ENCODE data around the gene NOP14. TPM values are rescaled to one million over a fixed set of nuclear protein-coding genes. Genes with fewer than 3 reads are reported as not detected.

NOP14 gene
- polyA plus RNA-seq, 1 of the 3 experiments (the other 2 are of a cell fraction) = 9.8 TPM

- Histone ChIP-seq H3K4me2 (no peak overlapping the region), H4K20me1 (ENCODE audit: insufficient read depth) (peaks cover 8% of the 10 kb centered on the region; the same call in 1 of the 2 replicates), H3K9ac (no peak overlapping the region), H3K9me2 (no peaks in the 10 kb centered on the region), H3K27ac (ENCODE audit: low read depth in 2 of 2, low read length in 1 of 2) (no peak overlapping the region), H3F3A (replicated peaks; ENCODE audit: insufficient read depth) (no peaks in the 10 kb centered on the region), H3K9me3 (no peaks in the 10 kb centered on the region), H3K79me2 (ENCODE audit: insufficient read depth) (peaks cover 44% of the 10 kb centered on the region), H3K36me3 (replicated peaks in 1 of 2; ENCODE audit: control insufficient read depth in 1 of 2, insufficient read depth in 2 of 2, low read length in 1 of 2) (peaks cover 14 to 45% of the 10 kb centered on the region in 2 experiments), H3K27me3 (ENCODE audit: insufficient read depth) (no peaks in the 10 kb centered on the region), H3K4me1 (ENCODE audit: control insufficient read depth in 1 of 2, insufficient read depth in 2 of 2, low read depth in 1 of 2, low read length in 1 of 2) (no peaks in the 10 kb centered on the region; a peak in 1 of 4 replicates), H2AFZ (ENCODE audit: low read depth) (no peak overlapping the region), H3K4me3 (ENCODE audit: low read depth in 2 of 2, low read length in 1 of 2) (no peak overlapping the region)
- POLR2A ChIA-PET = no interaction called here
- 86% methylated on average over 8 of the region's 9 CpGs for WGBS (ENCODE audit: low lambda C conversion rate)
- no peak for DNase-seq
- CTCF ChIA-PET = no interaction called here
- no peak for TF ChIP-seq TEAD4 (IDR thresholded peaks at IDR 0.05; ENCODE audit: borderline replicate concordance, insufficient read depth)
- TF ChIP-seq MEF2A (IDR thresholded peaks at IDR 0.05; ENCODE audit: borderline replicate concordance, low read depth) = no peak
- no peak for TF ChIP-seq YY1 (IDR thresholded peaks at IDR 0.05; ENCODE audit: low read depth)
- no peak for TF ChIP-seq TAF1 (IDR thresholded peaks at IDR 0.05; ENCODE audit: borderline replicate concordance, low read depth, low read length)
- TF ChIP-seq GABPA (IDR thresholded peaks at IDR 0.05; ENCODE audit: low read depth) = no peak
- TF ChIP-seq POLR2AphosphoS5 (IDR thresholded peaks at IDR 0.05; ENCODE audit: low read depth, low read length) = no peak
- TF ChIP-seq JUND (IDR thresholded peaks at IDR 0.05) = no peak
- TF ChIP-seq, protein P1, sequence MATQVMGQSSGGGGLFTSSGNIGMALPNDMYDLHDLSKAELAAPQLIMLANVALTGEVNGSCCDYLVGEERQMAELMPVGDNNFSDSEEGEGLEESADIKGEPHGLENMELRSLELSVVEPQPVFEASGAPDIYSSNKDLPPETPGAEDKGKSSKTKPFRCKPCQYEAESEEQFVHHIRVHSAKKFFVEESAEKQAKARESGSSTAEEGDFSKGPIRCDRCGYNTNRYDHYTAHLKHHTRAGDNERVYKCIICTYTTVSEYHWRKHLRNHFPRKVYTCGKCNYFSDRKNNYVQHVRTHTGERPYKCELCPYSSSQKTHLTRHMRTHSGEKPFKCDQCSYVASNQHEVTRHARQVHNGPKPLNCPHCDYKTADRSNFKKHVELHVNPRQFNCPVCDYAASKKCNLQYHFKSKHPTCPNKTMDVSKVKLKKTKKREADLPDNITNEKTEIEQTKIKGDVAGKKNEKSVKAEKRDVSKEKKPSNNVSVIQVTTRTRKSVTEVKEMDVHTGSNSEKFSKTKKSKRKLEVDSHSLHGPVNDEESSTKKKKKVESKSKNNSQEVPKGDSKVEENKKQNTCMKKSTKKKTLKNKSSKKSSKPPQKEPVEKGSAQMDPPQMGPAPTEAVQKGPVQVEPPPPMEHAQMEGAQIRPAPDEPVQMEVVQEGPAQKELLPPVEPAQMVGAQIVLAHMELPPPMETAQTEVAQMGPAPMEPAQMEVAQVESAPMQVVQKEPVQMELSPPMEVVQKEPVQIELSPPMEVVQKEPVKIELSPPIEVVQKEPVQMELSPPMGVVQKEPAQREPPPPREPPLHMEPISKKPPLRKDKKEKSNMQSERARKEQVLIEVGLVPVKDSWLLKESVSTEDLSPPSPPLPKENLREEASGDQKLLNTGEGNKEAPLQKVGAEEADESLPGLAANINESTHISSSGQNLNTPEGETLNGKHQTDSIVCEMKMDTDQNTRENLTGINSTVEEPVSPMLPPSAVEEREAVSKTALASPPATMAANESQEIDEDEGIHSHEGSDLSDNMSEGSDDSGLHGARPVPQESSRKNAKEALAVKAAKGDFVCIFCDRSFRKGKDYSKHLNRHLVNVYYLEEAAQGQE (IDR thresholded peaks at IDR 0.05; ENCODE audit: low read depth, low read length) = no peak
- TF ChIP-seq SIN3A (IDR thresholded peaks at IDR 0.05; ENCODE audit: borderline replicate concordance, low read depth, low read length) = no peak
These were observed 47.4 kb downstream of the NOP14 start for GRCh38 chr4:2915789-2916188.

DNA sequence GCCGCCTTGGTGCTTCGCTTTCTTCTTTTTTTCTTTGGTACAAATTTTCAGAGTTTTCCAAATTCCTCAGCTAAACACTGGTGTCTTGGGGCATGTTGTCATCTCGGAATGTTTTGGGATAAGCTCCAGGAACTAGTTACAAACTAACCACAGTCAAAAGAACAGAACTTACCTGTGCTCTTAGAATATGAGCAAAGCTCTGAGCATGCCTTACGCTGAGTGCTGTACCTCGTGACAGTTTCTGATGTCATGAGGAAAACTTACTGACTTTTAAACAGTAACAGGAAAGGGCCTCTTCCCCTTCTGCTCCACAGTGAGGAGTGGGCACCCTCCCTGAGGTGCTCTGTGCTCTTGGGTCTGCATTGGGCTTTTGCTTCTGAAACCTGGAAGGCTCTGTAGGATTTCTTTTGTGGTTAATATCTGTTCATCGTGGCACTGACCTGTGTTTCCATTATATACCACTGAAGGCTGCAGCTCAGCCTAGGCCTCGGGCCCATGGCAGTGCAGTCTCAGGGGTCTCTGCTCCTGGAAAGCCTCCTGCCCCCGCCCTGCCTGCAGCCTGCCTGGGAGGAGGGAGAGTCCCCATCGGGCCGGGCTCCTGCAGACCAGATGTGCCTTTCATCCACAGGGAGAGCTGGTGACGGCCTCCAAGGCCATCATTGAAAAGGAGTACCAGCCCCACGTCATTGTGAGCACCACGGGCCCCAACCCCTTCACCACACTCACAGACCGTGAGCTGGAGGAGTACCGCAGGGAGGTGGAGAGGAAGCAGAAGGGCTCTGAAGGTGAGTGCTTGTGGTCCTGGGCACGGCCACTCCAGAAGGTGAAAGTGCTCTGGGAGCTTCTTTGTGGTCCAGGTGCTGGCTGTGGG, 48.7 kb downstream of the NOP14 start:
- Histone ChIP-seq H3K4me3 (ENCODE audit: low read depth in 2 of 2, low read length in 1 of 2) (no peak overlapping the region), H3K9me2 (no peaks in the 10 kb centered on the region), H3K27ac (ENCODE audit: low read depth in 2 of 2, low read length in 1 of 2) (no peak overlapping the region), H3K4me1 (ENCODE audit: control insufficient read depth in 1 of 2, insufficient read depth in 2 of 2, low read depth in 1 of 2, low read length in 1 of 2) (no peaks in the 10 kb centered on the region; a peak in 1 of 4 replicates), H3K27me3 (ENCODE audit: insufficient read depth) (no peaks in the 10 kb centered on the region), H4K20me1 (ENCODE audit: insufficient read depth) (no peaks in the 10 kb centered on the region), H3K4me2 (no peak overlapping the region), H3K36me3 (replicated peaks in 1 of 2; ENCODE audit: control insufficient read depth in 1 of 2, insufficient read depth in 2 of 2, low read length in 1 of 2) (peaks cover 27 to 41% of the 10 kb centered on the region in 2 experiments), H3K9ac (no peak overlapping the region), H3F3A (replicated peaks; ENCODE audit: insufficient read depth) (no peaks in the 10 kb centered on the region), H3K9me3 (no peaks in the 10 kb centered on the region), H2AFZ (ENCODE audit: low read depth) (no peak overlapping the region), H3K79me2 (ENCODE audit: insufficient read depth) (peaks cover 31% of the 10 kb centered on the region)
- POLR2A ChIA-PET = no interaction called here
- DNase-seq = no peak
- 81% methylated on average over 16 of the region's 16 CpGs for WGBS (ENCODE audit: low lambda C conversion rate)
- CTCF ChIA-PET = interaction anchor here (0.9 kb wide), 1 partner anchor 9 kb away, joined by 3 read pairs; no protein-coding TSS in a partner anchor
- no peak for TF ChIP-seq GABPA (IDR thresholded peaks at IDR 0.05; ENCODE audit: low read depth)

Data from SK-N-SH (cell line).